GM12878 (cell line): ENCODE results near the gene CCDC87. TPM values are rescaled to one million over a fixed set of nuclear protein-coding genes. Genes with fewer than 3 reads are reported as not detected.
"Not testable (repeated sequence)": the region's sequence is repeated elsewhere in the genome, so short reads cannot be mapped to it uniquely, and the experiment has no call there.

Experiments used
- ATAC-seq: fragments of 200-7000 bp; cut with Tn5 transposase; 3 replicates; pipeline ENCODE4 v1.9.1; 2020; ENCODE audit warnings: mild to moderate bottlenecking, moderate library complexity
- BruUV-seq: library from RNA; stranded (reverse); fragments of 400-500 nt; replicated peaks from 2 replicates; lab custom pipeline; 2021; lab: Mats Ljungman, UMichigan
- CTCF ChIA-PET: fragments of 300-600 bp; sonication (Branson Sonifier 250); formaldehyde crosslinking; extraction: SDS; loops from one replicate; lab custom pipeline; 2021; ENCODE audit warnings: inconsistent platforms; lab: Yijun Ruan, JAX
- POLR2A ChIA-PET: fragments of 350-600 bp; formaldehyde crosslinking; extraction: SDS; loops from one replicate; lab custom pipeline; 2021; ENCODE audit warnings: inconsistent platforms; lab: Charles Lee
- RAD21 ChIA-PET: fragments of 300-600 bp; sonication (Branson Sonifier 250); formaldehyde crosslinking; loops from one replicate; lab custom pipeline; 2023; ENCODE audit warnings: antibody characterized with exemption; ENCODE audit not compliant: unreplicated experiment; lab: Charles Lee
- SMC1A ChIA-PET: fragments of 300-600 bp; sonication (Branson Sonifier 250); formaldehyde crosslinking; loops from one replicate; lab custom pipeline; 2023; ENCODE audit not compliant: unreplicated experiment, uncharacterized antibody; lab: Charles Lee
- DNase-seq: peaks from one replicate; pipeline ENCODE4 v3.0.0-alpha.2; 2011; ENCODE audit warnings: low read depth, low spot score
- FAIRE-seq: peaks from 3 replicates; lab custom pipeline; 2011; peaks lifted over from hg19 to GRCh38; lab: Jason Lieb, UNC
- H2AFZ ChIP-seq: 2 replicates; pipeline ENCODE4 v1.6.0; 2011; ENCODE audit warnings: low read depth, low read length, control low read depth; ENCODE audit not compliant: control insufficient read depth
- H3K27ac ChIP-seq: 2 replicates; pipeline ENCODE4 v1.5.1; 2011; ENCODE audit warnings: control low read depth; ENCODE audit not compliant: control insufficient read depth, insufficient read depth
- H3K27me3 ChIP-seq, 2 experiments: replicated peaks in 1 of 2; 2 replicates each; pipeline versions ENCODE4 v1.6.0 to v1.6.1; 2011; ENCODE audit warnings: low read length in 1 of 2; ENCODE audit not compliant: control insufficient read depth in 2 of 2, insufficient read depth in 2 of 2
- H3K36me3 ChIP-seq, 2 experiments: 2 replicates each; pipeline ENCODE4 v1.5.1; 2011; ENCODE audit warnings: low read length in 1 of 2; ENCODE audit not compliant: control insufficient read depth in 2 of 2, insufficient read depth in 2 of 2
- H3K4me1 ChIP-seq: 2 replicates; pipeline ENCODE4 v1.6.1; 2011; ENCODE audit warnings: mild to moderate bottlenecking, low read length, moderate library complexity, mixed read lengths; ENCODE audit not compliant: control insufficient read depth, insufficient read depth
- H3K4me2 ChIP-seq: 2 replicates; pipeline ENCODE4 v1.6.0; 2011; ENCODE audit warnings: control low read depth; ENCODE audit not compliant: control insufficient read depth, insufficient read depth
- H3K4me3 ChIP-seq: fragments of 200-600 bp; sonication (generic); 2 replicates; pipeline ENCODE4 v1.5.1; 2016
- H3K79me2 ChIP-seq: 2 replicates; pipeline ENCODE4 v1.6.0; 2011; ENCODE audit warnings: low read length; ENCODE audit not compliant: control insufficient read depth, insufficient read depth
- H3K9ac ChIP-seq: 2 replicates; pipeline ENCODE4 v1.8.0; 2011; ENCODE audit warnings: low read length, control low read depth, mixed read lengths; ENCODE audit not compliant: control insufficient read depth, insufficient read depth
- H3K9me3 ChIP-seq: replicated peaks from 3 replicates; pipeline ENCODE4 v1.5.1; 2011; ENCODE audit warnings: mild to moderate bottlenecking, low read length; ENCODE audit not compliant: control insufficient read depth, insufficient read depth
- H4K20me1 ChIP-seq: 2 replicates; pipeline ENCODE4 v1.6.0; 2011; ENCODE audit not compliant: control insufficient read depth, insufficient read depth
- RCOR1 ChIP-seq: conservative IDR thresholded peaks from 2 replicates; pipeline ENCODE4 v1.6.1; 2012; ENCODE audit warnings: low read depth, low read length, improper control_type of control experiment
- WGBS: methylation state at CpG from one replicate; pipeline ENCODE4 v1.1.6; 2016; ENCODE audit warnings: low lambda C conversion rate; ENCODE audit not compliant: insufficient replicate concordance, insufficient coverage; ENCODE audit errors: missing lambda C conversion rate; 5-methylcytosine and 5-hydroxymethylcytosine counted together
- in situ Hi-C: fragments of 300-500 bp; cut with MboI; formaldehyde crosslinking; loops from 9 replicates; pipeline ENCODE4 v1.14.3; 2018; ENCODE audit warnings: mixed read lengths
- intact Hi-C: fragments of 100-400 bp; cut with micrococcal nuclease; formaldehyde crosslinking; loops from one replicate; pipeline ENCODE4 v1.14.2; 2022; ENCODE audit not compliant: unreplicated experiment
- polyA plus RNA-seq, 11 experiments: library from polyadenylated mRNA; depleted of rRNA in 4 of 11; unstranded in 6 of 11; stranded (reverse) in 5 of 11; fragments of >200 nt; fragmentation: Nextera tagmentation in 4 of 11; fragmentation: Illumina TruSeq in 1 of 11; extraction: Ambion mirVana in 4 of 11; extraction: Trizol in 1 of 11; gene quantifications; 1 replicate in 1 of 11; 2 replicates in 10 of 11; pipeline versions ENCODE4 v1.2.1 to v1.2.3, GENCODE V29; 2011 to 2016; ENCODE audit warnings: inconsistent platforms in 2 of 11, missing spikeins in 2 of 11, low read depth in 1 of 11
- total RNA-seq, 4 experiments: library from RNA; depleted of rRNA in 3 of 4; stranded (reverse); fragments of >200 nt in 3 of 4; fragmentation: Illumina TruSeq in 1 of 4; extraction: Trizol in 1 of 4; gene quantifications; 2 replicates each; pipeline versions ENCODE4 v1.2.1 to v1.2.3, GENCODE V29; 2013 to 2021
- TF ChIP-seq, protein P1 (sequence below): IDR thresholded peaks from 2 replicates; pipeline ENCODE4 v1.6.1; 2011; ENCODE audit warnings: borderline replicate concordance, low read depth, mild to moderate bottlenecking, moderate library complexity, low read length; ENCODE audit not compliant: insufficient read depth, poor library complexity, severe bottlenecking

CCDC87 gene
- total and polyA plus RNA-seq, 10 of the 15 experiments (the other 5 are each of a cell fraction or from before 2014, with no cell fraction given) = 0.02 to 0.17 (median 0.09) TPM; not detected in 3

DNA sequence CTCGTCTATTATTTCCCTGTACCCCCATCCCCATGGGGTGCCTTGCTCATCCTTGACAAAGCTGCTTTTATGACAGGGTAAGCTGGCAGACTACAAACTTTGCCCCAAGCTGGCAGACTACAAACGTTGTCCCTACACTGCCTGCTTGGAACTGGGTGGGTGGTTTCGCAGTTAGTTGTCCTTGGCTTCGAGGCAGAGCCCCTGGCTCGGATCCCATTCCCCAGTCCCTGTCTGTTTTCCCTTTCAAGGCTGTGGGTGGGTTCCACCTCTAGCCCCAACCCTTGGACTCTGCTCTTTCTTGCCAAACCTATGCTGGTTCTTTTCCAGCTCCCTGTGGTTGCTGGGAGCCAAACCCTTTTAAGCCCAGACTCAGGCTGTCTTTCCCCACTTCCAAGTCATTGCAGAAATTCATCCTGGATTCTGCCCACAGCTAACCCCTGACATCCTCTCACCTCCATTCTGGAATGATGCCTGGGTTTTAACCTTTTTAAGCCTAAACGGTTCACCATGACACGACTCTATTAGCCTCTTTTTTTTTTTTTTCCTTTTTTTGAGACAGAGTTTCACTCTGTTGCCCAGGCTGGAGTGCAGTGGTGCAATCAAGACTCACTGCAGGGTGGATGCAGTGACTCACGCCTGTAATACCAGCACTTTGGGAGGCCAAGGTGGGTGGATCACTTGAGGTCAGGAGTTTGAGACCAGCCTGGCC is 14.4 kb upstream of the CCDC87 start:
- no TSS peak for BruUV-seq
- ChIA-PET RAD21 (interaction anchor here (0.8 kb wide), 1 partner anchor 271 kb away, joined by 3 read pairs; the partner anchor contains the start of gene RIN1), POLR2A (interaction anchor here (1.1 to 2.4 kb wide), 3 partner anchors 10 to 15 kb away, joined by 4 to 8 read pairs (median 6); partner anchors contain the start of genes CCDC87, CCS and RBM14), SMC1A (interaction anchor here (0.7 to 1.1 kb wide), 2 partner anchors 11 to 12 kb away, joined by 3 to 4 read pairs; no protein-coding TSS in a partner anchor), CTCF (interaction anchor here (0.7 to 4.5 kb wide), 6 partner anchors 12 to 71 kb away, joined by 3 to 21 read pairs (median 4); partner anchors contain the start of genes CCDC87, RBM4 and RBM4B)
- ATAC-seq = no peak
- H4K20me1 ChIP-seq = no peaks in the 10 kb centered on the region
- H3K9ac ChIP-seq = no peak overlapping the region
- H3K4me1 ChIP-seq = peaks cover 29% of the 10 kb centered on the region
- no peak for DNase-seq
- H3K79me2 ChIP-seq = no peaks in the 10 kb centered on the region
- in situ Hi-C loops (no loop called here), intact Hi-C loops (no loop called here)
- no peak overlapping the region for H3K4me2 ChIP-seq
- no peak overlapping the region for H3K4me3 ChIP-seq
- no peaks in the 10 kb centered on the region for H3K27me3 ChIP-seq
- no peaks in the 10 kb centered on the region for H3K9me3 ChIP-seq
- no peak for FAIRE-seq
- H3K27ac ChIP-seq = no peak overlapping the region
- peaks cover 0 to 9% of the 10 kb centered on the region in 2 experiments; a peak in 3 of 4 replicates for H3K36me3 ChIP-seq
- TF ChIP-seq, protein P1, sequence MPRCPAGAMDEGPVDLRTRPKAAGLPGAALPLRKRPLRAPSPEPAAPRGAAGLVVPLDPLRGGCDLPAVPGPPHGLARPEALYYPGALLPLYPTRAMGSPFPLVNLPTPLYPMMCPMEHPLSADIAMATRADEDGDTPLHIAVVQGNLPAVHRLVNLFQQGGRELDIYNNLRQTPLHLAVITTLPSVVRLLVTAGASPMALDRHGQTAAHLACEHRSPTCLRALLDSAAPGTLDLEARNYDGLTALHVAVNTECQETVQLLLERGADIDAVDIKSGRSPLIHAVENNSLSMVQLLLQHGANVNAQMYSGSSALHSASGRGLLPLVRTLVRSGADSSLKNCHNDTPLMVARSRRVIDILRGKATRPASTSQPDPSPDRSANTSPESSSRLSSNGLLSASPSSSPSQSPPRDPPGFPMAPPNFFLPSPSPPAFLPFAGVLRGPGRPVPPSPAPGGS = no peak
- TF ChIP-seq RCOR1 = no peak
- WGBS = 85% methylated on average over 8 of the region's 8 CpGs
- H2AFZ ChIP-seq = no peak overlapping the region

DNA sequence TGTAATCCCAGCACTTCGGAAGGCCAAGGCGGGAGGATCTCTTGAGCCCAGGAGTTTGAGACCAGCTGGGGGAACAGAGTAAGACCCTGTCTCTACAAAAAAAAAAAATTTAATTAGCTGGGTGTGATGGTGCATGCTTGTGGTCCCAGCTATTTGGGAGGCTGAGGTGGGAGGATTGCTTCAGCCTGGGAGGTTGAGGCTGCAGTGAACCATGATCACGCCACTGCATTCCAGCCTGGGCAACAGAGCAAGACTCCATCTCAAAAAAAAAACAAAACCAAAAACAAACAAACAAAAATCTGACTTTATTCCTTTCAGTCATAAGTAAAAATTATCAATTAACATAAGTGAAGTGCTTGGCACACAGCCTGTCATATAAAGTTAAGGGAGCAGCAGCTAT is 13.7 kb upstream of the CCDC87 start:
- ATAC-seq, H2AFZ ChIP-seq, FAIRE-seq, H3K27ac ChIP-seq, H3K9ac ChIP-seq, H3K9me3 ChIP-seq, in situ Hi-C loops, H3K27me3 ChIP-seq, H3K79me2 ChIP-seq, intact Hi-C loops, H3K36me3 ChIP-seq, H3K4me3 ChIP-seq, BruUV-seq, DNase-seq, H4K20me1 ChIP-seq, H3K4me2 ChIP-seq: not testable (repeated sequence)
- ChIA-PET CTCF (interaction anchor here (0.7 to 4.5 kb wide), 7 partner anchors 11 to 71 kb away, joined by 3 to 21 read pairs (median 3); partner anchors contain the start of genes CCDC87, RBM4 and RBM4B), POLR2A (interaction anchor here (1.1 to 1.5 kb wide), 2 partner anchors 11 to 14 kb away, joined by 4 to 6 read pairs; partner anchors contain the start of genes CCDC87 and CCS), SMC1A (interaction anchor here (0.7 to 1.1 kb wide), 2 partner anchors 11 to 13 kb away, joined by 3 to 4 read pairs; no protein-coding TSS in a partner anchor), RAD21 (interaction anchor here (0.8 kb wide), 1 partner anchor 270 kb away, joined by 3 read pairs; the partner anchor contains the start of gene RIN1)
- peaks cover 27% of the 10 kb centered on the region for H3K4me1 ChIP-seq
- 98% methylated on average over 3 of the region's 3 CpGs for WGBS
